ENCODE data around the gene FHIT. TPM values are rescaled to one million over a fixed set of nuclear protein-coding genes. Genes with fewer than 3 reads are reported as not detected.

Gene FHIT
- total RNA-seq, 1 donor from 2014 or later: 5.7 TPM

DNA sequence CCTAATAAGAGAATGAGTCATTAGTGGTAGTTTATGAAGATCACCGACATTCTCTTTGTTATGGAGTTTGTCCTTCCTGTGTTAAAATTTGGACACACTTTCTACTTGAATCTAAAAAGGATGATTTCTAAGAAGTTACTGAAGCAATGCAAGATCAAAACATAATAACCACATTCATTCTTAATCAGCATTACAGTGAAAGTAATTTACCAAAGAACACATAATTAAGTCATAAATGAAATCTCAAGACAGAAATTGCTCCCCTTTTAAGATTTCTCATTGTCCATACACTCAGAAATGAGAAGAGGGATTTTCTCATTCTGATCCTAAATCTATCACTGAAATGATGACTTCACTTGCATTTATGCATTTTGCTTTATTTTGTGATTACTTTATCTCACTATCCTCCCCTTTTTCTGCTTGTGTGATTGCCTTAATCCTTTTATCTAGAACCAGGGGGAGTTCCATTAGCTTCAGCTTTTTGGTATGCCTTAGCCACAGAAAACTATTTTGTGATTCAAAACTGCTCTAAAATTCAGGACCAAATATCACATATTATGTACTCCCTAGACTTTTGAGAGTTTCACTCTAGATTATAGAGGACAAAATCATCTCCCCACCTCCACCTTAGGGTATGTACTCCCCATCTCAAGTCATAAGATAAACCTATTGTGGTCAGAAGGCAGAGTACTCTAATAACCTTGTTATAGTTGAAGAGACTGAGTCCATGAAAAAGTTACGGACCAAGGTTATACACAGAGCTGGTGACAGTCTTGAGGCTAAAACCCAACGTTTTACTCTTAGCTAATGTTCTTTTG is 1383.9 kb downstream of the FHIT start:
- H3K4me3 Mint-ChIP-seq: no peak overlapping the region
- H3K79me2 ChIP-seq (ENCODE audit: low read depth): no peaks in the 10 kb centered on the region
- H3K27ac Mint-ChIP-seq: no peak overlapping the region
- TF ChIP-seq EZH2 (IDR thresholded peaks at IDR 0.05) (no peak), EZH2phosphoT487 (IDR thresholded peaks at IDR 0.05) (no peak)
- TF ChIP-seq, protein P1, sequence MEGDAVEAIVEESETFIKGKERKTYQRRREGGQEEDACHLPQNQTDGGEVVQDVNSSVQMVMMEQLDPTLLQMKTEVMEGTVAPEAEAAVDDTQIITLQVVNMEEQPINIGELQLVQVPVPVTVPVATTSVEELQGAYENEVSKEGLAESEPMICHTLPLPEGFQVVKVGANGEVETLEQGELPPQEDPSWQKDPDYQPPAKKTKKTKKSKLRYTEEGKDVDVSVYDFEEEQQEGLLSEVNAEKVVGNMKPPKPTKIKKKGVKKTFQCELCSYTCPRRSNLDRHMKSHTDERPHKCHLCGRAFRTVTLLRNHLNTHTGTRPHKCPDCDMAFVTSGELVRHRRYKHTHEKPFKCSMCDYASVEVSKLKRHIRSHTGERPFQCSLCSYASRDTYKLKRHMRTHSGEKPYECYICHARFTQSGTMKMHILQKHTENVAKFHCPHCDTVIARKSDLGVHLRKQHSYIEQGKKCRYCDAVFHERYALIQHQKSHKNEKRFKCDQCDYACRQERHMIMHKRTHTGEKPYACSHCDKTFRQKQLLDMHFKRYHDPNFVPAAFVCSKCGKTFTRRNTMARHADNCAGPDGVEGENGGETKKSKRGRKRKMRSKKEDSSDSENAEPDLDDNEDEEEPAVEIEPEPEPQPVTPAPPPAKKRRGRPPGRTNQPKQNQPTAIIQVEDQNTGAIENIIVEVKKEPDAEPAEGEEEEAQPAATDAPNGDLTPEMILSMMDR (IDR thresholded peaks at IDR 0.05): no peak
- no peaks in the 10 kb centered on the region for H3K27me3 ChIP-seq
- no peaks in the 10 kb centered on the region for H3K36me3 Mint-ChIP-seq
- H3K4me2 ChIP-seq: no peak overlapping the region
- H3K4me1 Mint-ChIP-seq: peaks cover 24% of the 10 kb centered on the region
- H3K9me3 Mint-ChIP-seq: peaks cover 8% of the 10 kb centered on the region
- peaks cover 5% of the 10 kb centered on the region for H3K27me3 Mint-ChIP-seq (ENCODE audit: insufficient read depth, low read depth)
- no peaks in the 10 kb centered on the region for H3K36me3 ChIP-seq
- H3K4me1 ChIP-seq: peaks cover 22% of the 10 kb centered on the region
- no peak overlapping the region for H3K4me3 ChIP-seq
- H3F3A ChIP-seq (ENCODE audit: low read depth): peaks cover 8% of the 10 kb centered on the region
- H3K27ac ChIP-seq: no peak overlapping the region
- H3K9ac ChIP-seq: no peak overlapping the region
- no peaks in the 10 kb centered on the region for H4K20me1 ChIP-seq (ENCODE audit: low read depth)
- no peak for DNase-seq (ENCODE audit: low spot score)
- no peaks in the 10 kb centered on the region for H3K9me3 ChIP-seq (ENCODE audit: low read depth)
- H2AFZ ChIP-seq (replicated peaks): no peak overlapping the region

DNA sequence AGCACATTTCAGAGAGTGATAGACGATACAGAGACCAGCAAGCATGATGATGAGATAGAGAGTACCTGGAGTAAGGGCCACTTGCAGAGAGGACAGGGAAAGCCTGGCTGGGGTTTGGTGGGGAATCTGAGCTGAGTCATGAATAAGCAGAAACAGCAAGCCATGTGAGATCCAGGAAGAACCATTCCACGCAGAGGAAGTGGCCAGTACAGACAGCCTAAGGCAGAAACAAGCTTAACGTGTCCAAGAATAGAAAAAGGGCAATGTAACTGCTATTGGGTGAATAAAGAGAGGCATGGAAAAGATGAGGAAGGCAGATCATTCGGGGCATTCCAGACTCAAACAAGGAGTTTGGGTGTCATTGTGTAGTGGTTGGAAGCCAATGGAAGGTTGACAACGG is 1385.2 kb downstream of the FHIT start:
- Mint-ChIP-seq H3K9me3 (peaks cover 13% of the 10 kb centered on the region), H3K27me3 (ENCODE audit: insufficient read depth, low read depth) (peaks cover 5% of the 10 kb centered on the region), H3K36me3 (no peaks in the 10 kb centered on the region), H3K4me3 (no peak overlapping the region), H3K4me1 (peaks cover 24% of the 10 kb centered on the region), H3K27ac (no peak overlapping the region)
- no peak overlapping the region for H3K27ac ChIP-seq
- peaks cover 8% of the 10 kb centered on the region for H3F3A ChIP-seq (ENCODE audit: low read depth)
- no peak for DNase-seq (ENCODE audit: low spot score)
- no peaks in the 10 kb centered on the region for H3K27me3 ChIP-seq
- no peaks in the 10 kb centered on the region for H3K79me2 ChIP-seq (ENCODE audit: low read depth)
- peak overlapping the region; percentile 43 for H3K4me2 ChIP-seq
- no peak overlapping the region for H3K4me3 ChIP-seq
- H3K9ac ChIP-seq: no peak overlapping the region
- H2AFZ ChIP-seq (replicated peaks): no peak overlapping the region
- H3K36me3 ChIP-seq: no peaks in the 10 kb centered on the region
- H3K4me1 ChIP-seq: peaks cover 22% of the 10 kb centered on the region
- TF ChIP-seq, protein P1 (IDR thresholded peaks at IDR 0.05): no peak
- TF ChIP-seq EZH2phosphoT487 (IDR thresholded peaks at IDR 0.05) (no peak), EZH2 (IDR thresholded peaks at IDR 0.05) (no peak)
- no peaks in the 10 kb centered on the region for H4K20me1 ChIP-seq (ENCODE audit: low read depth)
- no peaks in the 10 kb centered on the region for H3K9me3 ChIP-seq (ENCODE audit: low read depth)

DNA sequence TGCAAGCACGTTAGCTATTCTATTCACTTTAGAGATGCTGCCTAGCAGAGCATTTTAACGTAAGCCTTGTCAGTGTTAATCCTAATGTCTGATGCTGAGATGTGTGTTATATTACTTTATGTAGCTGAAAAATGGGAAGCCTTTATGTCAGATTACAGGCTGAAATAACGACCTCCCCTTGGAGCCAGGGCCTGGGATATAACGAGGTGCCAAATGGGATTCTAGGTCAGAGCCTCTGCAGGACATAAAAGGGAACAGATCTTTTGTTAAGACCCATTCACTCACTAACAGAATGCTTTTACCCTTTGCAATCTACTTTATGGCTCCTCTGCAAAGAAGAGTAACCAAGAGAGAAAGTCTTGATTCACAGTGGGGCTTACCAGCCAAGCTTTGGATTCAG is 1385.9 kb downstream of the FHIT start:
- Histone ChIP-seq H4K20me1 (ENCODE audit: low read depth) (no peaks in the 10 kb centered on the region), H3K36me3 (no peaks in the 10 kb centered on the region), H3K9me3 (ENCODE audit: low read depth) (no peaks in the 10 kb centered on the region), H3K4me1 (peaks cover 22% of the 10 kb centered on the region), H3K4me2 (peak overlapping the region; percentile 43), H3K4me3 (no peak overlapping the region), H3K79me2 (ENCODE audit: low read depth) (no peaks in the 10 kb centered on the region), H3K27ac (peak overlapping the region; percentile 35), H3K9ac (no peak overlapping the region), H2AFZ (replicated peaks) (no peak overlapping the region), H3K27me3 (no peaks in the 10 kb centered on the region), H3F3A (ENCODE audit: low read depth) (peaks cover 8% of the 10 kb centered on the region)
- Mint-ChIP-seq H3K4me3 (no peak overlapping the region), H3K36me3 (no peaks in the 10 kb centered on the region), H3K27me3 (ENCODE audit: insufficient read depth, low read depth) (peaks cover 5% of the 10 kb centered on the region), H3K4me1 (peaks cover 24% of the 10 kb centered on the region), H3K9me3 (peaks cover 13% of the 10 kb centered on the region), H3K27ac (peak overlapping the region; percentile 42)
- peak; percentile 38 for DNase-seq (ENCODE audit: low spot score)
- TF ChIP-seq, protein P1 (IDR thresholded peaks at IDR 0.05): no peak
- no peak for TF ChIP-seq EZH2phosphoT487 (IDR thresholded peaks at IDR 0.05)
- no peak for TF ChIP-seq EZH2 (IDR thresholded peaks at IDR 0.05)

Data from neural progenitor cell (in vitro differentiated cells).